Testis (tissue), 3 donors: Measurements from ENCODE around the gene KHK. TPM values are rescaled to one million over a fixed set of nuclear protein-coding genes. Genes with fewer than 3 reads are reported as not detected.

ENCODE experiments used
- DNase-seq: peaks from one replicate; pipeline ENCODE4 v3.0.0-alpha.2; 2019
- H3K27ac ChIP-seq, 2 donors: fragments of 200-600 bp; sonication (generic); one replicate each; pipeline ENCODE4 v1.5.1; 2019
- H3K27me3 ChIP-seq: fragments of 200-600 bp; sonication (generic); one replicate; pipeline ENCODE4 v1.5.1; 2019
- H3K36me3 ChIP-seq: fragments of 200-600 bp; sonication (generic); one replicate; pipeline ENCODE4 v1.5.1; 2017; ENCODE audit warnings: low read depth; ENCODE audit errors: missing control alignments
- H3K4me1 ChIP-seq: fragments of 200-600 bp; sonication (generic); one replicate; pipeline ENCODE4 v1.5.1; 2019
- H3K4me3 ChIP-seq, 2 donors: fragments of 200-600 bp; sonication (generic); one replicate each; pipeline ENCODE4 v1.5.1; 2017 to 2019
- H3K9me3 ChIP-seq: fragments of 200-600 bp; sonication (generic); one replicate; pipeline ENCODE4 v1.5.1; 2017
- CTCF ChIP-seq, 3 experiments: fragments of 450-650 bp in 2 of 3; fragments of 200-600 bp in 1 of 3; sonication (generic) in 1 of 3; IDR thresholded peaks; one replicate each; pipeline ENCODE4 v1.5.1; 2016 to 2019; ENCODE audit warnings: antibody characterized with exemption in 3 of 3, mild to moderate bottlenecking in 2 of 3, moderate library complexity in 1 of 3
- POLR2A ChIP-seq: fragments of 450-650 bp; IDR thresholded peaks from one replicate; pipeline ENCODE4 v1.6.1; 2017; ENCODE audit warnings: antibody characterized with exemption, mild to moderate bottlenecking, moderate library complexity
- WGBS, 2 donors: methylation state at CpG; one replicate each; pipeline ENCODE4 v1.1.5; 2018; 5-methylcytosine and 5-hydroxymethylcytosine counted together
- intact Hi-C: fragments of 100-400 bp; cut with DNase I; formaldehyde crosslinking; loops from one replicate; pipeline ENCODE4 v1.15.1; 2023; ENCODE audit warnings: low total_unique reads
- polyA plus RNA-seq: library from polyadenylated mRNA; stranded (reverse); fragments of 350-450 nt; fragmentation: Illumina TruSeq; extraction: RNeasy Lipid Tissue Mini Kit (QIAGEN cat#74804); gene quantifications from one replicate; pipeline ENCODE4 v1.2.3, GENCODE V29; 2014; ENCODE audit warnings: low read depth, low replicate concordance; ENCODE audit not compliant: insufficient read depth
- total RNA-seq, 2 donors: library from RNA; depleted of rRNA; stranded (reverse); fragments of >200 nt; gene quantifications; one replicate each; pipeline ENCODE4 v1.2.3, GENCODE V29; 2016

KHK gene
- total and polyA plus RNA-seq, 3 donors from 2014 or later = 5.3 to 13.4 (median 11.5) TPM

DNA sequence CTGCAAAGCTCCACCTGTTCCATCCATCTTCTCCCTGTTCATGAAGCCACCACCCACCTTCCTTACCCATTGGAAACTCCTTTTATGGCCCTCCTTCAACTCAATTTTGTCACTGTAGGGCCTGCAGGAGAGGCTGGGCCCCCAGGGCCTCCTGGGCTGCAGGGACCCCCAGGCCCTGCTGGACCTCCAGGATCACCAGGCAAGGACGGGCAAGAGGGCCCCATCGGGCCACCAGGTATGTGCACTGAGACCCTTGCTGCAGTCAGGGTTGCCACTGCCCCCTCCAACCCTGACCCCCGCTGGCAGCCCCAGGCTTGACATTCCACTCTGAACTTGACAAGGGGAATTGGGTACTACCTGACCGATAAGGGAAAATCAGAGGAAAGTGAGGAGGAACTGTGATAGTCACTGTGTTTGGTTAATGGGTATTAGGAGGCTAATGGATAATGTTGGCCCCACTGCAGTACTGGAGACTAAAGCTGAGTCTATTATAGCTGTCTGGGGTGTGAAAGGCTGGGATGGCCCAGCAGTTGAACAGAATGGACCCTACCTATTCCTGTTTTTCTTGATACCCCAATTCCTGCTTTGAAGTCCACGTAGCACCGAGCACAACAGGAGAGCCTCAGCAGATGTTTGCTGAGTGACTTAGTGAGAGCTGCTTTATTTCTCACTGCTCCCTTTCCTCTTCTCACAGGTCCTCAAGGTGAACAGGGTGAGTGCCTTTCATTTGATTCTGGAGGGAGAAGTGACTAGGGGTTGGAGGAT is 2.1 kb upstream of the KHK start:
- intact Hi-C loops = loop anchor here (5.0 to 10.0 kb wide), 2 partner anchors 122 to 130 kb away; partner anchors contain the start of genes ATRAID, CAD and SLC5A6
- DNase-seq = no peak
- Histone ChIP-seq H3K4me1 (peaks cover 6% of the 10 kb centered on the region), H3K36me3 (no peaks in the 10 kb centered on the region), H3K4me3 (no peak overlapping the region), H3K27ac (no peak overlapping the region), H3K9me3 (no peaks in the 10 kb centered on the region), H3K27me3 (no peaks in the 10 kb centered on the region)
- 76 to 100% methylated on average over 5 to 6 of the region's 6 CpGs for WGBS, 2 donors
- TF ChIP-seq POLR2A (no peak), CTCF (IDR thresholded peaks at IDR 0.05) (no peak)

DNA sequence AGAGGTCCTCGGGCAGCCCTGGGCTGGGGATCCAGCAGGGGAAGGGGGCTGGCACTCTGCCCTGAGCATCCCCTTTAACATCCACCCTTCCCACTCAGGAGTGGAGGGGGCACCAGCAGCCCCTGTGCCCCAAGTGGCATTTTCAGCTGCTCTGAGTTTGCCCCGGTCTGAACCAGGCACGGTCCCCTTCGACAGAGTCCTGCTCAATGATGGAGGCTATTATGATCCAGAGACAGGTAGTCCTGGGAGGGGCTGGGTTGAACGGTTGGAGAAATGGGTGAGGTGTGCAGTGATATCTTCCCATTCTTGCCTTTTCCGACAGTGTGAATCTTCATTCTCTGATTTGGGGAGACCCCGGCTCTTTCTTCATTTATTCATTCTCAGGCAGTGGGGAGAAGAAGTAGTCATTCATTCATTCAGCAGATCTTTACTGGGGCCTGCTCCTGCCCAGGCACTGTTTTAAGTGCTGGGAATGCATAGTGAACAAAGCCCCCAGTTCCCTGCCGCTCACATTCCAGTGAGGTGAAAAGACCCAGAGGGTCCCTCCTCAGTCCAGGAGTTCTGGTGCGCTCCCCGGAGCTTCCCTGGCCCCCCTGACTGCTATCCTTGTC is 1.4 kb upstream of the KHK start:
- Histone ChIP-seq H3K4me3 (peak overlapping the region; percentile 72 to 74), H3K4me1 (peaks cover 6% of the 10 kb centered on the region), H3K27me3 (no peaks in the 10 kb centered on the region), H3K36me3 (no peaks in the 10 kb centered on the region), H3K9me3 (no peaks in the 10 kb centered on the region), H3K27ac (peak overlapping the region; percentile 65 to 95)
- no peak for TF ChIP-seq CTCF (IDR thresholded peaks at IDR 0.05)
- no peak for TF ChIP-seq POLR2A
- no peak for DNase-seq
- WGBS, 2 donors = 42 to 46% methylated on average over 7 to 10 of the region's 10 CpGs
- intact Hi-C loops = loop anchor here (5.0 to 10.0 kb wide), 2 partner anchors 123 to 130 kb away; partner anchors contain the start of genes ATRAID, CAD and SLC5A6

DNA sequence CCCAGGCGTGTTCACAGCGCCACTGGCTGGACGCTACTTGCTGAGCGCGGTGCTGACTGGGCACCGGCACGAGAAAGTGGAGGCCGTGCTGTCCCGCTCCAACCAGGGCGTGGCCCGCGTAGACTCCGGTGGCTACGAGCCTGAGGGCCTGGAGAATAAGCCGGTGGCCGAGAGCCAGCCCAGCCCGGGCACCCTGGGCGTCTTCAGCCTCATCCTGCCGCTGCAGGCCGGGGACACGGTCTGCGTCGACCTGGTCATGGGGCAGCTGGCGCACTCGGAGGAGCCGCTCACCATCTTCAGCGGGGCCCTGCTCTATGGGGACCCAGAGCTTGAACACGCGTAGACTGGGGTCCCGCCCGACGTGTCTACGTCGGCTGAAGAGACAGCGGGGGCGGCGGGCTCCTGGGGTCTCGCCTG is 891 bp upstream of the KHK start:
- H3K36me3 ChIP-seq = no peaks in the 10 kb centered on the region
- no peaks in the 10 kb centered on the region for H3K27me3 ChIP-seq
- no peaks in the 10 kb centered on the region for H3K9me3 ChIP-seq
- DNase-seq = peak; percentile 88
- peaks cover 6% of the 10 kb centered on the region for H3K4me1 ChIP-seq
- WGBS, 2 donors = 0 to 15% methylated on average over 14 to 15 of the region's 38 CpGs
- peak overlapping the region; percentile 72 to 74 for H3K4me3 ChIP-seq
- no peak for TF ChIP-seq POLR2A
- peak in 1 of 3 experiments; percentile 28 for TF ChIP-seq CTCF (IDR thresholded peaks at IDR 0.05)
- intact Hi-C loops = loop anchor here (5.0 to 10.0 kb wide), 2 partner anchors 123 to 129 kb away; partner anchors contain the start of genes ATRAID, CAD and SLC5A6
- H3K27ac ChIP-seq = peak overlapping the region; percentile 65 to 95

DNA sequence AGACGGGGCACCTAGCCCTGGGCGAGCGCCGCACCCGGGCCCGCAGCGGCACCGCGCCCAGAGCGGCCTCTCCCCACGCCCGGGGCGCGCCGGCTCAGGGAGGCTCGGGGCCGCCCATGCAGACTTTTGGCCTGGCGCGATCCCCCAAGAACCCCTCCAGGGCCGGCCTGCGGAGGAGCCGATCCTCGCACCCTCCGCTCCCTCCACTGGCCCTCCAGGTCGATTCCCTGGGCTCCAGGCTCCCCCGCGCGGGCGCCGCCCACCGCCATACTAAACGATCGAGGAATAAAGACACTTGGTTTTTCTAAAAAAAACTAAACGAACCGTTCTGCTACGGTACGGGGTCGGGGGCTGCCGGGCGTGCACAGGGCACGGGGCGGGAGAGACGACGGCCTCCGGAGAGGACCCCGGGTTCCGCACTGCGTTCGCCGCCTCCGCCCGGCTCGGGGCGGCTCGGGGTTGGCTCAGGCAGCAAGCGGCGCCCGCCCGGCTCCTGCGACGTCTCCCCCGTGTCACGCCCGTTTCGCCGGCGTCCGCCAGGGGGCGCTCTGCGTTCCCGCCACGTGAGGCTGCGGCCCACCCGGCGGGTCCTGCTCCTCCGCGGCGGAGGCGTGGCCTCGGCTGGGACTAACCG is 365 bp upstream of the KHK start:
- Histone ChIP-seq H3K4me3 (peak overlapping the region; percentile 72 to 74), H3K9me3 (no peaks in the 10 kb centered on the region), H3K27ac (peak overlapping the region; percentile 65 to 95), H3K36me3 (no peaks in the 10 kb centered on the region), H3K4me1 (peaks cover 6% of the 10 kb centered on the region), H3K27me3 (no peaks in the 10 kb centered on the region)
- intact Hi-C loops = loop anchor here (5.0 to 10.0 kb wide), 2 partner anchors 124 to 129 kb away; partner anchors contain the start of genes ATRAID, CAD and SLC5A6
- TF ChIP-seq CTCF (IDR thresholded peaks at IDR 0.05) = peak; percentile 96 to 99 (median 97)
- no peak for TF ChIP-seq POLR2A
- WGBS, 2 donors = 2% methylated on average over 64 of the region's 81 CpGs; no CpG with 5 or more reads in 1 of the 2 donors
- peak; percentile 95 for DNase-seq
